Brain microvascular endothelial cell (primary cell): ENCODE results near the gene MICAL2.

Experiments
- DNase-seq: peaks from one replicate; pipeline ENCODE4 v3.0.0-alpha.2; 2020
- H3K27ac ChIP-seq: fragments of 250-450 bp; sonication (Bioruptor Pico); 2 replicates; pipeline ENCODE4 v1.5.1; 2020; ENCODE audit warnings: mild to moderate bottlenecking, moderate library complexity
- H3K27me3 ChIP-seq: fragments of 250-450 bp; sonication (Bioruptor Pico); replicated peaks from 2 replicates; pipeline ENCODE4 v1.5.1; 2020; ENCODE audit warnings: mild to moderate bottlenecking
- H3K36me3 ChIP-seq: fragments of 250-450 bp; sonication (Bioruptor Pico); replicated peaks from 2 replicates; pipeline ENCODE4 v1.5.1; 2020; ENCODE audit warnings: mild to moderate bottlenecking
- H3K4me3 ChIP-seq: 2 replicates; pipeline ENCODE4 v1.5.1; 2011; ENCODE audit warnings: low read depth, mild to moderate bottlenecking, control low read depth, low read length, moderate library complexity
- in situ Hi-C: cut with HindIII; loops from 2 replicates; pipeline ENCODE4 v1.10.0; 2017; ENCODE audit warnings: low sequenced_read_pairs, low pct_ligation_motif_present
- TF ChIP-seq, protein P1 (sequence below): IDR thresholded peaks from 2 replicates; pipeline ENCODE4 v1.5.1; 2011; ENCODE audit warnings: low read depth, mild to moderate bottlenecking, moderate library complexity, low read length, control low read depth, inconsistent platforms; ENCODE audit errors: missing control alignments

The MICAL2 gene

DNA sequence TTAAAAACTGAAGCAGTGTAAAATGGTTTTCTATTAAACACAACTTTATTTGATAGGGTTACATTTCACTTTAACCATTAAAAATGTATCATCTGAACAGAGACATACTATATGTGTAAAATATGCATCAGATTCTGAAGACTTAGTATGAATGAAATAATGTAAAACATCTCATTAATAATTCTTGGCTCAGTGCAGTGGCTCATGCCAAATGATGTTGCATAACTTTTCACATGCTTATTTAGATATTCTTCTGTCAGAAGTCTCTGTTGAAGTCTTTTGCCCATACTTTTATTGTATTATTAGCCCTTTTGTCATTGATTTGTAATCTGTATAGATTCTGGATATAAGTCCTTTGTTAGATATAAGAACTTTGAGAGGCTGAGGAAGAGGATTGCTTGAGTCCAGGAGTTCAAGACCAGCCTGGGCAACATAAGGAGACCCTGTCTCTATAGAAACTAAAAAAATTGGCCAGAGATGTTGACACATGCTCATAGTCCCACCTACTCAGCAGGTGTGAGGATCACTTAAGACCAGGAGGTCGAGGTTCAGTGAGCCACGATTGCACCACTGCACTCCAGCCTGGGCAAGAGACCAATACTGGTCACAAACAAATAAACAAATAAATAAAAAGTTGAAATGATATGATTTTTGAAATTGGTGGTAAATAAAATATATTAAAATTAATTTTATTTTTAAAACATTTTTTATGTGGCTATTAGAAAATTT, 193.2 kb downstream of the MICAL2 start:
- no peak for DNase-seq
- Histone ChIP-seq H3K27me3 (no peaks in the 10 kb centered on the region), H3K27ac (no peak overlapping the region), H3K4me3 (no peak overlapping the region), H3K36me3 (no peaks in the 10 kb centered on the region)
- in situ Hi-C loops: no loop called here
- TF ChIP-seq, protein P1, sequence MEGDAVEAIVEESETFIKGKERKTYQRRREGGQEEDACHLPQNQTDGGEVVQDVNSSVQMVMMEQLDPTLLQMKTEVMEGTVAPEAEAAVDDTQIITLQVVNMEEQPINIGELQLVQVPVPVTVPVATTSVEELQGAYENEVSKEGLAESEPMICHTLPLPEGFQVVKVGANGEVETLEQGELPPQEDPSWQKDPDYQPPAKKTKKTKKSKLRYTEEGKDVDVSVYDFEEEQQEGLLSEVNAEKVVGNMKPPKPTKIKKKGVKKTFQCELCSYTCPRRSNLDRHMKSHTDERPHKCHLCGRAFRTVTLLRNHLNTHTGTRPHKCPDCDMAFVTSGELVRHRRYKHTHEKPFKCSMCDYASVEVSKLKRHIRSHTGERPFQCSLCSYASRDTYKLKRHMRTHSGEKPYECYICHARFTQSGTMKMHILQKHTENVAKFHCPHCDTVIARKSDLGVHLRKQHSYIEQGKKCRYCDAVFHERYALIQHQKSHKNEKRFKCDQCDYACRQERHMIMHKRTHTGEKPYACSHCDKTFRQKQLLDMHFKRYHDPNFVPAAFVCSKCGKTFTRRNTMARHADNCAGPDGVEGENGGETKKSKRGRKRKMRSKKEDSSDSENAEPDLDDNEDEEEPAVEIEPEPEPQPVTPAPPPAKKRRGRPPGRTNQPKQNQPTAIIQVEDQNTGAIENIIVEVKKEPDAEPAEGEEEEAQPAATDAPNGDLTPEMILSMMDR: no peak

DNA sequence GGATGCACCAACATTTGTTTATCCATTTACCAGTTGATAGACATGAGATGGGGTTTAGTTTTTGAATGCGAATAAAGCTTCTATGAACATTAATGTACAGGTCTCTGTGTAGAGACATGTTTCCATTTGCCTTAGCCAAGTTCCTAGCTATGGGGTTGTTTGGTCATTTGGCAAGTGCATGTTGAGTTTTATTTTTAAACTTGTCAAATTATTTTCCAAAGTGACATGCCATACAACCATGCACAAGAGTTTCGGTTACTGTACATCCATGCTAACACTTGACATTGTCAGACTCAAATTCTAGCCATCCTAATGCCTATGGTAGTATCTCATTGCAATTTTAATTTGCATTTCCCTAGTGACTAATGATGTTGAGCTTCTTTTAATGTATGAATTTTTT, 196.4 kb downstream of the MICAL2 start:
- no peak for DNase-seq
- in situ Hi-C loops: no loop called here
- Histone ChIP-seq H3K4me3 (no peak overlapping the region), H3K36me3 (no peaks in the 10 kb centered on the region), H3K27ac (no peak overlapping the region), H3K27me3 (no peaks in the 10 kb centered on the region)
- TF ChIP-seq, protein P1: no peak

DNA sequence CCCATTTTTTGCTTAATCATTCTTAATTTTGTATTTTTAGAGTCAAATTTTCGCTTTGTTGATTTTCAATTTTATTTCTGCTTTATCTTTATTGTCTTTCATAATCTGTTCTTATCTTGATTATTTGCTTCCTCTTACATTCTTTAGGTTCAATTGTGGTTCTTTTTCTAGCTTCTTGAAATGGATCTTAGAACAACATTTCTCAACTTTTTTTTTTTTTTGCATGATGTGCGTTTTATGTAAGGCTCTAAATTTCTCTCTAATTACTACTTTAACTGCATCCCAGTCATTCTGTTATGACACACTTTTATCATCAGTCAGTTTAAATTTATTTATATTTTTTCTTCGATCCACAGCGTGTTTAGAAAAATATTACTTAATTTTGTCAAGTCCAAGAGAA, 201.7 kb downstream of the MICAL2 start:
- no peak for DNase-seq
- Histone ChIP-seq H3K4me3 (no peak overlapping the region), H3K36me3 (no peaks in the 10 kb centered on the region), H3K27me3 (no peaks in the 10 kb centered on the region), H3K27ac (no peak overlapping the region)
- in situ Hi-C loops: no loop called here
- TF ChIP-seq, protein P1: no peak
